ENCODE results near the gene NENF.

- TF ChIP-seq CTCF (IDR thresholded peaks at IDR 0.05; ENCODE audit: low read length) (no peak), EZH2phosphoT487 (IDR thresholded peaks at IDR 0.05; ENCODE audit: low read length) (no peak)
Observed at GRCh38 chr1:212485913-212486618, 53.3 kb downstream of the NENF start.
